Nephron progenitor cell (in vitro differentiated cells): ENCODE data around the gene SLMAP.

Source experiments
- DNase-seq: peaks from one replicate; pipeline ENCODE4 v3.0.0; 2021
- H3K27ac Mint-ChIP-seq: 2 replicates; pipeline ENCODE4 v1.8.0; 2021; ENCODE audit warnings: mild to moderate bottlenecking, moderate library complexity, mixed read lengths
- H3K27me3 Mint-ChIP-seq: 2 replicates; pipeline ENCODE4 v1.8.0; 2021; ENCODE audit warnings: mild to moderate bottlenecking, low read depth, mixed read lengths; ENCODE audit not compliant: poor library complexity
- H3K36me3 Mint-ChIP-seq: 2 replicates; pipeline ENCODE4 v1.8.0; 2021; ENCODE audit warnings: low read depth, mixed read lengths
- H3K4me1 Mint-ChIP-seq: 2 replicates; pipeline ENCODE4 v1.8.0; 2021; ENCODE audit warnings: mixed read lengths
- H3K4me3 Mint-ChIP-seq: 2 replicates; pipeline ENCODE4 v1.8.0; 2021; ENCODE audit warnings: mild to moderate bottlenecking, moderate library complexity, mixed read lengths
- H3K9me3 Mint-ChIP-seq: 2 replicates; pipeline ENCODE4 v1.8.0; 2021; ENCODE audit warnings: mild to moderate bottlenecking, moderate library complexity, mixed read lengths
- TF ChIP-seq, protein P1 (sequence below): fragments of 200-600 bp; sonication (generic); IDR thresholded peaks from 2 replicates; pipeline ENCODE4 v1.5.0; 2021; ENCODE audit warnings: antibody characterized with exemption

The SLMAP gene

DNA sequence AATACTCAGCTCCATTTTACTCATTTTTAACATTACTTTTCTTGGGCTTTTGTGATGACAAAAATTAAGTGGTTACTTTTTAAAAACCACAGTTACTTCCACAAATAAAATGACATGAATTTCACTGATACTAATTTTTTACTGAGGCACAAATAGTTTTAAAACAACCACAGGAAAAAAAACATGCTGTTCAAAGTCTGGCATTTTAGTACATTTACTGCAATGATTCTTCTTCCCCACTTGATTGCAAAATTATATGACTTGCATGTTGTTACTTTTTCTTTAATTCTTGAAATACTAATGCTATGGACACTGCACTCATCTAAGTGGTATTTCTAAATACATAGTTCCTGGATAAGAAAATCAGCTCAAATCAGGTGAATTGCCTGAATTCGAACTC, 24.8 kb upstream of the SLMAP start:
- Mint-ChIP-seq H3K9me3 (no peaks in the 10 kb centered on the region), H3K27ac (no peak overlapping the region), H3K4me1 (peaks cover 5% of the 10 kb centered on the region), H3K36me3 (no peaks in the 10 kb centered on the region), H3K4me3 (no peak overlapping the region), H3K27me3 (peaks cover 3% of the 10 kb centered on the region)
- DNase-seq: no peak
- TF ChIP-seq, protein P1, sequence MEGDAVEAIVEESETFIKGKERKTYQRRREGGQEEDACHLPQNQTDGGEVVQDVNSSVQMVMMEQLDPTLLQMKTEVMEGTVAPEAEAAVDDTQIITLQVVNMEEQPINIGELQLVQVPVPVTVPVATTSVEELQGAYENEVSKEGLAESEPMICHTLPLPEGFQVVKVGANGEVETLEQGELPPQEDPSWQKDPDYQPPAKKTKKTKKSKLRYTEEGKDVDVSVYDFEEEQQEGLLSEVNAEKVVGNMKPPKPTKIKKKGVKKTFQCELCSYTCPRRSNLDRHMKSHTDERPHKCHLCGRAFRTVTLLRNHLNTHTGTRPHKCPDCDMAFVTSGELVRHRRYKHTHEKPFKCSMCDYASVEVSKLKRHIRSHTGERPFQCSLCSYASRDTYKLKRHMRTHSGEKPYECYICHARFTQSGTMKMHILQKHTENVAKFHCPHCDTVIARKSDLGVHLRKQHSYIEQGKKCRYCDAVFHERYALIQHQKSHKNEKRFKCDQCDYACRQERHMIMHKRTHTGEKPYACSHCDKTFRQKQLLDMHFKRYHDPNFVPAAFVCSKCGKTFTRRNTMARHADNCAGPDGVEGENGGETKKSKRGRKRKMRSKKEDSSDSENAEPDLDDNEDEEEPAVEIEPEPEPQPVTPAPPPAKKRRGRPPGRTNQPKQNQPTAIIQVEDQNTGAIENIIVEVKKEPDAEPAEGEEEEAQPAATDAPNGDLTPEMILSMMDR: no peak

DNA sequence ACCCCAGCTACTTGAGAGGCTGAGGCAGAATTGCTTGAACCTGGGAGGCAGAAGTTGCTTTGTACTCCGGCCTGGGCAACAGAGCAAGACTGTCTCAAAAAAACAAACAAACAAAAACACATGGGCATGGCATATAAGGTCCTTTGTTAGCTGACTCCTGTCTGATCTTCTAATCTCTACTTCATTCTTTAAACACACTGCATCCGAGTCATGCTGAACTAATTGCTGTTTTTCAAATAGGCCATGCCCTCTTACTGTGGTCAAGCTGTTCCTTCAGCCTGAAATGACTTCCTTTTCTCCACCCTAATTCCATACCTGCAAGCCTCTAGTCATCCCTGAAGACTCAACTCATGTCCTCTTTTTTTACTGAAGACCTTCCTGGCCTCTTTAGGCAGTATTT, 22.3 kb upstream of the SLMAP start:
- no peaks in the 10 kb centered on the region for H3K36me3 Mint-ChIP-seq
- H3K9me3 Mint-ChIP-seq: no peaks in the 10 kb centered on the region
- peaks cover 3% of the 10 kb centered on the region for H3K27me3 Mint-ChIP-seq
- H3K27ac Mint-ChIP-seq: no peak overlapping the region
- no peak overlapping the region for H3K4me3 Mint-ChIP-seq
- H3K4me1 Mint-ChIP-seq: peaks cover 5% of the 10 kb centered on the region
- no peak for DNase-seq
- TF ChIP-seq, protein P1: no peak

DNA sequence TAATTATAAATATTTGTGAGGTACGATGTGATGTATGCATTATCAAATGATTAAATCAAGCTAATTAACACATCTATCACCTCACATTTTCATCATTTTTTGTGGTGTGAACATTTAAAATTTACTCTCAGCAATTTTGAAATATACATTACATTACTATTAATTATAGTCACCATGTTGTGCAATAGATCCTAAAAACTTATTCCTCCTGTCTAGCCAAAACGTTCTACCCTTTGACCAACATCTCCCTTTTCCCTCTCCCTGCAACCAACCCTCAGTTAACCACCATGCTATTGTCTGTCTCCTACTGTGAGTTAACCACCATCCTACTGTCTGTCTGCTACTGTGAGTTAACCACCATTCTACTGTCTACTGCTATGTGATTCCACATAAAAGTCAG, 20.7 kb upstream of the SLMAP start:
- Mint-ChIP-seq H3K27ac (no peak overlapping the region), H3K27me3 (peaks cover 3% of the 10 kb centered on the region), H3K4me1 (peaks cover 5% of the 10 kb centered on the region), H3K36me3 (no peaks in the 10 kb centered on the region), H3K4me3 (no peak overlapping the region), H3K9me3 (no peaks in the 10 kb centered on the region)
- no peak for DNase-seq
- TF ChIP-seq, protein P1: no peak

DNA sequence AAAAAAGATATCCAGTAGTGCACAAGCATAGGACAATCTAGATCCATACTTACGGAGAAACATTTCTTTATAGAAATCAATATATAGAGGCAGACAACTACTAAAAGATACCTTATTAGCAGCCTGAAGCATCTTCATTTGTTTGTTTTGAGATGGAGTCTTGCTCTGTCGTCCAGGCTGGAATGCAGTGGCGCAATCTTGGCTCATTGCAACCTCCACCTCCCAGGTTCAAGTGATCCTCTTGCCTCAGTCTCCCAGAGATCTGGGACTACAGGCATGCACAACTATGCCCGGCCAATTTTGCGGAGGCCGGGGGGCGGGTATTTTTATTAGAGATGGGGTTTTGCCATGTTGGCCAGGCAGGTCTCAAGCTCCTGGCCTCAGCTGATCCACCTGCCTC, 18.3 kb upstream of the SLMAP start:
- no peak for DNase-seq
- Mint-ChIP-seq H3K4me3 (no peak overlapping the region), H3K9me3 (no peaks in the 10 kb centered on the region), H3K4me1 (peaks cover 5% of the 10 kb centered on the region), H3K27ac (no peak overlapping the region), H3K36me3 (no peaks in the 10 kb centered on the region), H3K27me3 (peaks cover 3% of the 10 kb centered on the region)
- TF ChIP-seq, protein P1: no peak

DNA sequence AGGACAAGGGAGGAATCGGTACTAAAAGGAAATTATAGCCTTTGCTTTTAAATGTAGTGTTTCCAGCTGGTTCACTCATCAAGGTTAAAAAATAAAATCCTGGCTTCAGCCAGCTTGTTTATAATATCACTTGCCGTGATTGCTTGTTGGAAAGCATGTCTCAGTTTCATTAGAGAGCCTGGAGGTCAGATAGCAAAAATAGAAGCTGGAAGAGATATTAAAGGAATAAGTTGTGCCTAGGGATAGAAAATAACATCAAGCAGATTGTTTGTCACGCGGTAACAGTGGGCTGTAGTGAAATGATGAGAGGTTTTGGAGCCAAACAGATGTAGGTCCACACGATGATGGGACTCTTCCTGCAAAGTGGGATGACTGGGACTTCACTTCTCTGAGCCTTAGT, 17.7 kb upstream of the SLMAP start:
- DNase-seq: no peak
- Mint-ChIP-seq H3K27me3 (peaks cover 3% of the 10 kb centered on the region), H3K27ac (no peak overlapping the region), H3K4me1 (peaks cover 5% of the 10 kb centered on the region), H3K4me3 (no peak overlapping the region), H3K9me3 (no peaks in the 10 kb centered on the region), H3K36me3 (no peaks in the 10 kb centered on the region)
- TF ChIP-seq, protein P1: no peak

DNA sequence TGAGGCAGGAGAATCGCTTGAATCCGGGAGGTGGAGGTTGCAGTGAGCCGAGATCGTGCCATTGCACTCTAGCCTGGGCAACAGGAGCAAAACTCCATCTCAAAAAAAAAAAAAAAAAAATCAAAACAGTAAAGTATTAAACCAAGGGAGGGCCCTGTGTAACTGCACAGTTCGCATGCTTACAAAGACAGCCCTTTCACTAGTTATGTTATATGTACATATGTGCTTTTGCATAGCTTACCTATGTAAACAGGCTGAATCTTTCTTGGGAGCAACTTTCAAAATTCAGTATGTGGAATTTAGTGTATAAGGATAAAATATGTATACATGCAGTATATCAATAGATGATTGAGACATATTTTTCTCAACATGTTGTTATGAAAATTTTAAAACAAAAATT, 16.1 kb upstream of the SLMAP start:
- no peaks in the 10 kb centered on the region for H3K9me3 Mint-ChIP-seq
- DNase-seq: no peak
- H3K27ac Mint-ChIP-seq: no peak overlapping the region
- H3K36me3 Mint-ChIP-seq: no peaks in the 10 kb centered on the region
- H3K4me3 Mint-ChIP-seq: no peak overlapping the region
- H3K27me3 Mint-ChIP-seq: peaks cover 3% of the 10 kb centered on the region
- H3K4me1 Mint-ChIP-seq: no peaks in the 10 kb centered on the region
- TF ChIP-seq, protein P1: no peak
